K562 (cell line): Measurements from ENCODE around the gene ELP5. TPM values are rescaled to one million over a fixed set of nuclear protein-coding genes. Genes with fewer than 3 reads are reported as not detected.
A peak's percentile ranks its signal among the peaks of the same experiment; 100 is the strongest.

ENCODE experiments used
- NFIC ChIP-seq: fragments of 450-650 bp; IDR thresholded peaks from 2 replicates; pipeline ENCODE4 v1.6.1; 2017; ENCODE audit warnings: mild to moderate bottlenecking, inconsistent platforms
- SMARCC2 ChIP-seq: fragments of 450-650 bp; IDR thresholded peaks from 2 replicates; pipeline ENCODE4 v1.6.1; 2017; ENCODE audit warnings: antibody characterized with exemption, moderate library complexity, mild to moderate bottlenecking, low read depth
- THRAP3 ChIP-seq: fragments of 450-650 bp; IDR thresholded peaks from 2 replicates; pipeline ENCODE4 v1.6.1; 2016; ENCODE audit warnings: mild to moderate bottlenecking, inconsistent platforms, borderline replicate concordance
- ZBTB11 ChIP-seq, 3 experiments: fragments of 200-800 bp in 1 of 3; fragments of 250-450 bp in 1 of 3; fragments of 450-650 bp in 1 of 3; sonication (Bioruptor Pico) in 1 of 3; sonication (Bioruptor generic) in 1 of 3; formaldehyde crosslinking in 1 of 3; IDR thresholded peaks; 2 replicates each; pipeline versions ENCODE4 v1.6.1 to v1.8.0; 2016 to 2022; ENCODE audit warnings: mild to moderate bottlenecking in 2 of 3, missing genetic modification characterization in 2 of 3, missing compliant biosample characterization in 1 of 3, moderate library complexity in 1 of 3
- ZC3H4 ChIP-seq: sonication (generic); formaldehyde crosslinking; IDR thresholded peaks from 2 replicates; pipeline ENCODE4 v1.9.0; 2021; ENCODE audit warnings: missing genetic modification reagents, borderline replicate concordance
- ZNF551 ChIP-seq: fragments of 250-450 bp; sonication (Bioruptor Pico); IDR thresholded peaks from 2 replicates; pipeline ENCODE4 v1.5.0; 2021; ENCODE audit warnings: mild to moderate bottlenecking, moderate library complexity
- polyA plus RNA-seq, 8 experiments: library from polyadenylated mRNA; depleted of rRNA in 4 of 8; stranded (reverse) in 5 of 8; unstranded in 3 of 8; fragments of >200 nt; fragmentation: Nextera tagmentation in 2 of 8; fragmentation: Illumina TruSeq in 1 of 8; extraction: Ambion mirVana in 2 of 8; extraction: Trizol in 1 of 8; gene quantifications; 2 replicates each; pipeline versions ENCODE4 v1.2.1 to v1.2.3, GENCODE V29; 2011 to 2014; ENCODE audit warnings: inconsistent platforms in 1 of 8, missing spikeins in 1 of 8
- total RNA-seq, 7 experiments: library from RNA; depleted of rRNA in 6 of 7; stranded (reverse); fragments of >200 nt in 6 of 7; fragmentation: Illumina TruSeq in 2 of 7; extraction: Trizol in 2 of 7; gene quantifications; 2 replicates each; pipeline versions ENCODE4 v1.2.1 to v1.2.3, GENCODE V29; 2011 to 2021; ENCODE audit warnings: low replicate concordance in 1 of 7
- TF ChIP-seq, protein P1 (sequence below), 2 experiments: fragments of 450-650 bp in 1 of 2; sonication (generic) in 1 of 2; formaldehyde crosslinking in 1 of 2; IDR thresholded peaks; 2 replicates each; pipeline versions ENCODE4 v1.7.1 to v1.9.0; 2016 to 2022; ENCODE audit warnings: inconsistent platforms in 1 of 2, mild to moderate bottlenecking in 1 of 2, missing genetic modification reagents in 1 of 2
- TF ChIP-seq, protein P2 (sequence below): fragments of 450-650 bp; IDR thresholded peaks from 2 replicates; pipeline ENCODE4 v1.6.1; 2016
- TF ChIP-seq, protein P3 (sequence below), 3 experiments: IDR thresholded peaks in 2 of 3; conservative IDR thresholded peaks in 1 of 3; 2 replicates each; pipeline ENCODE4 v1.5.1; 2011 to 2012; ENCODE audit warnings: low read length in 3 of 3, mild to moderate bottlenecking in 3 of 3, control low read depth in 2 of 3, improper control_type of control experiment in 1 of 3, inconsistent platforms in 1 of 3, low read depth in 1 of 3, mixed read lengths in 1 of 3, moderate library complexity in 1 of 3; ENCODE audit not compliant: insufficient read depth in 2 of 3

The ELP5 gene
- total and polyA plus RNA-seq, 9 of the 15 experiments (the other 6 are each of a cell fraction or from before 2014, with no cell fraction given): 25.7 to 77.9 (median 52.9) TPM

DNA sequence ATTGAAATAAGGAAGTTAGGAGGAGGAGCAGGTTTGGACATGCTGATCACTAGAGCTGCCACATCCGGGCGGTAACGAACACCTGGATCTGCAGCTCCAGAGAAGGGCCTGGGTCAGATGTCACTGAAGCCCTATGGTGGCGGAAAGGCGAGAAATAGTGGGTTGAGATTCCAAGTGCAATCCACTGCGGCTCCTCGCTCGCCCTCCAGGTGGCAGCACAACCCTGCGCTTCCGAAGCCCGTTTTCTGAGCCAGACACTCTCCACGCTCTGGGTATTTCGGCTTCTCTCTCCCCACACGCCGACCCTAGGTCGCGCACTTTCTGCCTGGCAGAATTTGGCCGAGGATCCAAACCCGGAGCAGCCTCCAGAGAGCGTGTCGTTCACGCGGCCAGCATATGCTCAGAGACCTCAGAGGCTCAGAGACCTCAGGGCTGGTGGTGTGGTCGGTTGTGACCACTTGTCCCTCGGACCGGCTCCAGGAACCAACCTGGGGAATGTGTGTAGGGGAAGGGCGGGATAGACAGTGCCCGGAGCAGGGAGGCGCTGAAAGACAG is 28.6 kb downstream of the ELP5 start (continued):
- TF ChIP-seq SMARCC2: no peak
- no peak for TF ChIP-seq ZNF551
- TF ChIP-seq, protein P1, sequence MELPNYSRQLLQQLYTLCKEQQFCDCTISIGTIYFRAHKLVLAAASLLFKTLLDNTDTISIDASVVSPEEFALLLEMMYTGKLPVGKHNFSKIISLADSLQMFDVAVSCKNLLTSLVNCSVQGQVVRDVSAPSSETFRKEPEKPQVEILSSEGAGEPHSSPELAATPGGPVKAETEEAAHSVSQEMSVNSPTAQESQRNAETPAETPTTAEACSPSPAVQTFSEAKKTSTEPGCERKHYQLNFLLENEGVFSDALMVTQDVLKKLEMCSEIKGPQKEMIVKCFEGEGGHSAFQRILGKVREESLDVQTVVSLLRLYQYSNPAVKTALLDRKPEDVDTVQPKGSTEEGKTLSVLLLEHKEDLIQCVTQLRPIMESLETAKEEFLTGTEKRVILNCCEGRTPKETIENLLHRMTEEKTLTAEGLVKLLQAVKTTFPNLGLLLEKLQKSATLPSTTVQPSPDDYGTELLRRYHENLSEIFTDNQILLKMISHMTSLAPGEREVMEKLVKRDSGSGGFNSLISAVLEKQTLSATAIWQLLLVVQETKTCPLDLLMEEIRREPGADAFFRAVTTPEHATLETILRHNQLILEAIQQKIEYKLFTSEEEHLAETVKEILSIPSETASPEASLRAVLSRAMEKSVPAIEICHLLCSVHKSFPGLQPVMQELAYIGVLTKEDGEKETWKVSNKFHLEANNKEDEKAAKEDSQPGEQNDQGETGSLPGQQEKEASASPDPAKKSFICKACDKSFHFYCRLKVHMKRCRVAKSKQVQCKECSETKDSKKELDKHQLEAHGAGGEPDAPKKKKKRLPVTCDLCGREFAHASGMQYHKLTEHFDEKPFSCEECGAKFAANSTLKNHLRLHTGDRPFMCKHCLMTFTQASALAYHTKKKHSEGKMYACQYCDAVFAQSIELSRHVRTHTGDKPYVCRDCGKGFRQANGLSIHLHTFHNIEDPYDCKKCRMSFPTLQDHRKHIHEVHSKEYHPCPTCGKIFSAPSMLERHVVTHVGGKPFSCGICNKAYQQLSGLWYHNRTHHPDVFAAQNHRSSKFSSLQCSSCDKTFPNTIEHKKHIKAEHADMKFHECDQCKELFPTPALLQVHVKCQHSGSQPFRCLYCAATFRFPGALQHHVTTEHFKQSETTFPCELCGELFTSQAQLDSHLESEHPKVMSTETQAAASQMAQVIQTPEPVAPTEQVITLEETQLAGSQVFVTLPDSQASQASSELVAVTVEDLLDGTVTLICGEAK (IDR thresholded peaks at IDR 0.05): peak; percentile 25; the same call in 1 of the 2 replicates
- TF ChIP-seq, protein P1 (CRISPR knock-in tag; IDR thresholded peaks at IDR 0.05): peak; percentile 33; the same call in 1 of the 2 replicates
- no peak; a peak in 1 of 6 replicates for TF ChIP-seq ZBTB11 (CRISPR knock-in tag; IDR thresholded peaks at IDR 0.05)
- TF ChIP-seq, protein P2, sequence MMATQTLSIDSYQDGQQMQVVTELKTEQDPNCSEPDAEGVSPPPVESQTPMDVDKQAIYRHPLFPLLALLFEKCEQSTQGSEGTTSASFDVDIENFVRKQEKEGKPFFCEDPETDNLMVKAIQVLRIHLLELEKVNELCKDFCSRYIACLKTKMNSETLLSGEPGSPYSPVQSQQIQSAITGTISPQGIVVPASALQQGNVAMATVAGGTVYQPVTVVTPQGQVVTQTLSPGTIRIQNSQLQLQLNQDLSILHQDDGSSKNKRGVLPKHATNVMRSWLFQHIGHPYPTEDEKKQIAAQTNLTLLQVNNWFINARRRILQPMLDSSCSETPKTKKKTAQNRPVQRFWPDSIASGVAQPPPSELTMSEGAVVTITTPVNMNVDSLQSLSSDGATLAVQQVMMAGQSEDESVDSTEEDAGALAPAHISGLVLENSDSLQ: no peak
- TF ChIP-seq NFIC: peak; percentile 58
- TF ChIP-seq ZC3H4 (CRISPR knock-in tag): no peak
- TF ChIP-seq THRAP3: no peak
- TF ChIP-seq, protein P3, sequence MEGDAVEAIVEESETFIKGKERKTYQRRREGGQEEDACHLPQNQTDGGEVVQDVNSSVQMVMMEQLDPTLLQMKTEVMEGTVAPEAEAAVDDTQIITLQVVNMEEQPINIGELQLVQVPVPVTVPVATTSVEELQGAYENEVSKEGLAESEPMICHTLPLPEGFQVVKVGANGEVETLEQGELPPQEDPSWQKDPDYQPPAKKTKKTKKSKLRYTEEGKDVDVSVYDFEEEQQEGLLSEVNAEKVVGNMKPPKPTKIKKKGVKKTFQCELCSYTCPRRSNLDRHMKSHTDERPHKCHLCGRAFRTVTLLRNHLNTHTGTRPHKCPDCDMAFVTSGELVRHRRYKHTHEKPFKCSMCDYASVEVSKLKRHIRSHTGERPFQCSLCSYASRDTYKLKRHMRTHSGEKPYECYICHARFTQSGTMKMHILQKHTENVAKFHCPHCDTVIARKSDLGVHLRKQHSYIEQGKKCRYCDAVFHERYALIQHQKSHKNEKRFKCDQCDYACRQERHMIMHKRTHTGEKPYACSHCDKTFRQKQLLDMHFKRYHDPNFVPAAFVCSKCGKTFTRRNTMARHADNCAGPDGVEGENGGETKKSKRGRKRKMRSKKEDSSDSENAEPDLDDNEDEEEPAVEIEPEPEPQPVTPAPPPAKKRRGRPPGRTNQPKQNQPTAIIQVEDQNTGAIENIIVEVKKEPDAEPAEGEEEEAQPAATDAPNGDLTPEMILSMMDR (IDR thresholded peaks at IDR 0.05 in 2 of 3, conservative IDR thresholded peaks at IDR 0.05 in 1 of 3; ENCODE audit: insufficient read depth in 2 of 3, low read depth in 1 of 3, low read length in 3 of 3): peak; percentile 93 to 95 (median 95)
